EH (cell line): ENCODE measurements around the gene CCNH.

Experiments used
- DNase-seq: peaks from one replicate; pipeline ENCODE4 v3.0.0-alpha.2; 2015; ENCODE audit warnings: low read depth

Gene CCNH

GRCh38 chr5:87403409-87403808 is 9.3 kb downstream of the CCNH start:
- DNase-seq: no peak

GRCh38 chr5:87401626-87402025 is 11.1 kb downstream of the CCNH start:
- DNase-seq: no peak

- DNase-seq: peak; percentile 58
Observed at GRCh38 chr5:87400305-87400899, 12.3 kb downstream of the CCNH start.

- no peak for DNase-seq
Observed at GRCh38 chr5:87399720-87400119, 13.0 kb downstream of the CCNH start.

- no peak for DNase-seq
Observed at GRCh38 chr5:87398981-87399614, 13.6 kb downstream of the CCNH start.

GRCh38 chr5:87394411-87395165 is 18.1 kb downstream of the CCNH start:
- peak; percentile 69 for DNase-seq

GRCh38 chr5:87393331-87393730 is 19.4 kb downstream of the CCNH start:
- DNase-seq: peak; percentile 89

- peak; percentile 39 for DNase-seq
Observed at GRCh38 chr5:87392801-87393200, 19.9 kb downstream of the CCNH start.

- DNase-seq: no peak
Observed at GRCh38 chr5:87392170-87392569, 20.6 kb downstream of the CCNH start.

- peak; percentile 61 for DNase-seq
Observed at GRCh38 chr5:87390576-87391199, 22.0 kb downstream of the CCNH start.

GRCh38 chr5:87390075-87390474 is 22.7 kb downstream of the CCNH start:
- no peak for DNase-seq

- no peak for DNase-seq
Observed at GRCh38 chr5:87389296-87390034, 23.3 kb downstream of the CCNH start.

- no peak for DNase-seq
Observed at GRCh38 chr5:87388129-87388528, 24.6 kb downstream of the CCNH start.

GRCh38 chr5:87385802-87386201 is 26.9 kb downstream of the CCNH start:
- DNase-seq: no peak

GRCh38 chr5:87383216-87383615 is 29.5 kb downstream of the CCNH start:
- DNase-seq: peak; percentile 80

- DNase-seq: no peak
Observed at GRCh38 chr5:87382224-87382623, 30.5 kb downstream of the CCNH start.

GRCh38 chr5:87372705-87373104 is 40.0 kb downstream of the CCNH start:
- no peak for DNase-seq

GRCh38 chr5:87369431-87369830 is 43.3 kb downstream of the CCNH start:
- no peak for DNase-seq

GRCh38 chr5:87368601-87369000 is 44.1 kb downstream of the CCNH start:
- no peak for DNase-seq

GRCh38 chr5:87367243-87367642 is 45.5 kb downstream of the CCNH start:
- no peak for DNase-seq

- DNase-seq: no peak
Observed at GRCh38 chr5:87361536-87362213, 51.1 kb downstream of the CCNH start.

GRCh38 chr5:87361031-87361445 is 51.7 kb downstream of the CCNH start:
- peak; percentile 42 for DNase-seq
